Activated T-cell treated with anti-CD3 and anti-CD28 coated beads, Interleukin-2, amount 50 U/mL, for 4 hours (primary cell): ENCODE data around the gene PLD5. TPM values are rescaled to one million over a fixed set of nuclear protein-coding genes. Genes with fewer than 3 reads are reported as not detected.
"Not testable (repeated sequence)": the region's sequence is repeated elsewhere in the genome, so short reads cannot be mapped to it uniquely, and the experiment has no call there.

Source experiments
- ATAC-seq, 2 donors: fragments of 200-7000 bp; cut with Tn5 transposase; one replicate each; pipeline ENCODE4 v1.10.0; 2021
- DNase-seq: peaks from one replicate; pipeline ENCODE4 v3.0.0-alpha.2; 2020
- H3K27me3 Mint-ChIP-seq: one replicate; pipeline ENCODE4 v1.8.0; 2021; ENCODE audit warnings: low read depth, mixed read lengths
- H3K36me3 Mint-ChIP-seq: one replicate; pipeline ENCODE4 v1.8.0; 2022; ENCODE audit warnings: mixed read lengths; ENCODE audit not compliant: insufficient read depth
- H3K4me1 Mint-ChIP-seq: one replicate; pipeline ENCODE4 v1.8.0; 2021; ENCODE audit warnings: low read depth, mixed read lengths
- H3K4me3 Mint-ChIP-seq: one replicate; pipeline ENCODE4 v1.8.0; 2021; ENCODE audit warnings: mild to moderate bottlenecking, moderate library complexity, mixed read lengths
- H3K9me3 Mint-ChIP-seq: one replicate; pipeline ENCODE4 v1.8.0; 2021; ENCODE audit warnings: mixed read lengths
- total RNA-seq, 3 donors: library from RNA; stranded (reverse); gene quantifications; one replicate each; pipeline ENCODE4 v1.2.1, GENCODE V29; 2021

The PLD5 gene
- total RNA-seq, 3 donors from 2014 or later: not detected

GRCh38 chr1:242525360-242525722 is 844 bp upstream of the PLD5 start:
- Mint-ChIP-seq H3K4me1 (peaks cover 8% of the 10 kb centered on the region), H3K4me3 (peak overlapping the region; percentile 9), H3K36me3 (no peaks in the 10 kb centered on the region), H3K9me3 (no peaks in the 10 kb centered on the region), H3K27me3 (peaks cover 48% of the 10 kb centered on the region)
- no peak for DNase-seq
- no peak for ATAC-seq

GRCh38 chr1:242523719-242524570 is 552 bp downstream of the PLD5 start:
- Mint-ChIP-seq H3K4me1 (peaks cover 8% of the 10 kb centered on the region), H3K27me3 (peaks cover 54% of the 10 kb centered on the region), H3K9me3 (no peaks in the 10 kb centered on the region), H3K4me3 (peak overlapping the region; percentile 46), H3K36me3 (no peaks in the 10 kb centered on the region)
- ATAC-seq: peak; percentile 13 to 28
- no peak for DNase-seq

DNA sequence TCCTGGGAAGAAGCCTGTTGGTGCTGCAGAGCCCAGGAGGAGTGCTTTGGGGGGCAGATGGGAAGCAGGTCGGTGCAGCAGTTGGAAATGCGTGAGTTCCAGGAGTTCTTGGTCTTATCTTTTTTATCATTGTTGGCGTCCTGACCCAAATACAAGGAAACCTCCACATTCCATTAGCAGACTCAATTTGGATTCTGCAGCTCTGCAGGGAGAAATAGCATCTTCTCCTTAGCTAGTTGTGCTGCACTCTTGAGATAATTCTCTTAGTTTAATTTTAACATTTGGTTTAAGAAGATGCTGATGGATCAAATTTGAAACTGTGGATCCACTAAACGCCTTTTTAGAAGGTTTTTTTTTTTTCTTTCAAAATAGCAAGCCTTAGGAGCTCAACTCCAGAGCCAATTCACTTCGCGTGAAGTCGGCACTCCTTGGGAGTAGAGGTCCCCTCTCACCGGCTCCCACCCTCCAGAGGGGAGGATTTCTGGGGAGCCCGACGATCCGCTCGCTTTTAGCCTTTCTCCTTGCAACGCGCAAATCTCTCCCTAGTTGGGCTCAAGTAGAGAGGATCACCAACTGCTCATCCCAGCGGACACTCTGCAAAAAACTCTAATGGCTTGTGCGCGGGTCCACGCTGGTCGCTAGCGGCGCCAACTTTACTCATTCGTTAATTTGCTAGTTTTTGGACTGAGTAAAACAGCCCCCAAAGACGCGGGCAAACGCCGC is 1.3 kb downstream of the PLD5 start:
- no peaks in the 10 kb centered on the region for H3K9me3 Mint-ChIP-seq
- peaks cover 8% of the 10 kb centered on the region for H3K4me1 Mint-ChIP-seq
- no peak for DNase-seq
- no peaks in the 10 kb centered on the region for H3K36me3 Mint-ChIP-seq
- H3K4me3 Mint-ChIP-seq: peak overlapping the region; percentile 33
- peaks cover 57% of the 10 kb centered on the region for H3K27me3 Mint-ChIP-seq
- no peak for ATAC-seq

DNA sequence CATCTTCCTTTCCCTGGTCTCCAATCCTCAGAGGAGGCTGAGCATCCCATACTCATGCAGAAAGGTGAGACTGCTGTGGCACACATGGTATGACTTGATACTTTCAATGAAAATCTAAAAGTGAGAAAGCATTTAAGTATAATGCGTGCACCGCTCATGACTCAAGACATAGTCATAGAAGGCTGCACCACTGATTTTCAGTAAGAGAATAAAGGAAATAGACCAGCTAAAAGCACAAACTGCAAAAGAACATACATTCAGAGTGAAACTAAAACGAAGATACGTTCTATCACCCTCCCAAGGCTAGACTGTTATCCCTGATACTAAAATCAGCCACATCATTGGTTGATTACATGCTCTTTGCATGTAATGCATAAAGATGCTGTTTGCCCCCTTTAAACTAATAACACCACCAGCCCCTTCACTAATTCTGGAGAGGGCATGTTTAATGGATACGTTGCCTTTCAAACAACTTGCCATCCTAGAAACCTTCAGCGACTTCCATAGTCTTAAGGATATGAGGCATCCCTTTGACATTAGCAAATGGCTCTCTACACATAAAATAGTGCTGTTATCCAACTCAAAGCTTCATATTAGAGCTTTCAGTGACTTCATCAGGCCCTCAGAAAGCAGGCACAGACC is 2.1 kb downstream of the PLD5 start:
- no peaks in the 10 kb centered on the region for H3K36me3 Mint-ChIP-seq
- H3K4me1 Mint-ChIP-seq: peaks cover 8% of the 10 kb centered on the region
- ATAC-seq: peak; percentile 68 to 75
- H3K27me3 Mint-ChIP-seq: peaks cover 61% of the 10 kb centered on the region
- no peak for DNase-seq
- H3K9me3 Mint-ChIP-seq: no peaks in the 10 kb centered on the region
- H3K4me3 Mint-ChIP-seq: no peak overlapping the region

DNA sequence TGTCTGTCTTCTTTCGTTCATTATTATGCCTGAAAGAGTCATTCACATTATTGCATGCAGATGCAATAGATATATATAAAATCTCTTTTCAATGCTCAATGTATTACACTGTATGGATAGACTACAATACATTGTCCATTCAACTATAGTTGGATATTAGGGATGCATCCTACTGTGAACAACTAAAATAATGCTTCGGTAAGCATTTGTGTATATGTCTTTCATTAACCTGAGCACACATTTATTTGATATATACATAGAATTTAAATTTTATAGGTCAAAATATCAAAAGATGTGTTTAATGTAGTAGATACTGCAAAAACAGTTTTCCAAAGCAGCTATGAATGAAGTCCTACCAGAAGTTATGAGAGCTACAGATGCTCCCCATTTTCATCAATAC is 8.9 kb downstream of the PLD5 start:
- no peak overlapping the region for H3K4me3 Mint-ChIP-seq
- H3K27me3 Mint-ChIP-seq: peaks cover 22% of the 10 kb centered on the region
- no peak for ATAC-seq
- H3K4me1 Mint-ChIP-seq: no peaks in the 10 kb centered on the region
- no peaks in the 10 kb centered on the region for H3K36me3 Mint-ChIP-seq
- DNase-seq: no peak
- no peaks in the 10 kb centered on the region for H3K9me3 Mint-ChIP-seq

DNA sequence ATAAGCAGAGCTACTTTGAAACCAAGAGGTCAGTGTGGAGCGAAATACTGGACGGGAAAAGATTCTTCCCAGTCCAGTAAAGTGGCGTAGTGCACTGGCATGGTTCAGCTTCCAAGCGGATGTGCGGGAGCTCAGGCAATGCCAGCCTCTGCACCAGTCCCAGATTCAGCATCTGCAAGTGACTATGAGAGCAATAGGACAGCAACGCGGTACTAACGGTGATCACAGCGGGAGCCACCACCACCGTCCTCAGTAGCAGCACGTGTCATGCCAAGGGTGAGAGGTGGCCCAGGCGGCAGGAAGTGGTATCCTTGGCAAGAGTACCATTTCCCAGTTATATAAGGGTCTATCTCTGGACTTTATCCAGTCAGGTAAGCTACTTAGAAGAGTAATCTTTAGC is 17.8 kb downstream of the PLD5 start:
- Mint-ChIP-seq H3K9me3 (no peaks in the 10 kb centered on the region), H3K27me3 (peaks cover 7% of the 10 kb centered on the region), H3K4me1 (no peaks in the 10 kb centered on the region), H3K4me3 (no peak overlapping the region), H3K36me3 (no peaks in the 10 kb centered on the region)
- ATAC-seq (no peak), DNase-seq (no peak)

DNA sequence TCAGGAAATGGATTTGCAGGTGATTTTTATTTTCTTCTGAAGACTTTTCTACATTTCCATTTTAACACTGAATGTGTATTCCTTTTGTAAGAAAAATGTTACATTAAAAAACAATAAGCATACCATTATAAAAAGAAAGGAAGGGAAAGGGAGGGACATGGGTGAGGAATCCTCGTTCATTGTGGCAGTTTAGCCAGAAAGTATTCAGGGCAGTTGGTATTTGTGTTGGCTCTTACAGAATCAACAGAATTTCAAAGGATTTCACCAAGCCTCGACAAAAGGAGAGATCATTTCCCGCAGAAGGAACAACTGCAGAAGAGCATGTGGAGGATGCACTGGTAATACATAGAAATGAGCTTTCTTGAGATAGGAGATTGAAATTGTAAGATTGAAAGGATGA is 35.0 kb downstream of the PLD5 start:
- peaks cover 5% of the 10 kb centered on the region for H3K27me3 Mint-ChIP-seq
- ATAC-seq: no peak
- no peaks in the 10 kb centered on the region for H3K36me3 Mint-ChIP-seq
- H3K9me3 Mint-ChIP-seq: peaks cover 4% of the 10 kb centered on the region
- no peaks in the 10 kb centered on the region for H3K4me1 Mint-ChIP-seq
- no peak for DNase-seq
- no peak overlapping the region for H3K4me3 Mint-ChIP-seq

DNA sequence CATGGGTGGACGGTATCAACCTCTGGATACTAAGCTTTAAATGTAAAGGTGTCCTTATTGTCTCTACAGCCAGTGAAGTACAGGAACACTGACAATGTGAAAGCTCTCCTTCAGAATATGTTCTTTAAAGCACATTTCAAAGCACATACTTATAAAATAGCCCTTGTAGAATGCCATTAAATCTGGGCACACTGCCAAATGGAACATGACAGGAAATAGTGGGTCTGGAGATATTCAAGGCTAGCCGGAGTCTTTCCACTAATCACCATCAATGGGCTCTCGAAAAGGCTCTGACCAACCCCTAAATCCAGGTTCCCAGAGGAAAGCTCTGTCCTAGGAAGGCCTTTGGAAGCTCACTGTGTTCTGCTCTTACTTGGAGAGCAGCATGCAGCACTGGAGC is 46.6 kb downstream of the PLD5 start:
- Mint-ChIP-seq H3K4me1 (no peaks in the 10 kb centered on the region), H3K36me3 (no peaks in the 10 kb centered on the region), H3K9me3 (no peaks in the 10 kb centered on the region), H3K4me3 (no peak overlapping the region), H3K27me3 (peaks cover 5% of the 10 kb centered on the region)
- no peak for ATAC-seq
- no peak for DNase-seq

GRCh38 chr1:242470774-242471173 is 53.7 kb downstream of the PLD5 start:
- Mint-ChIP-seq H3K27me3 (peaks cover 2% of the 10 kb centered on the region), H3K36me3 (no peaks in the 10 kb centered on the region), H3K4me3 (no peak overlapping the region), H3K9me3 (no peaks in the 10 kb centered on the region), H3K4me1 (no peaks in the 10 kb centered on the region)
- no peak for ATAC-seq
- DNase-seq: no peak

- H3K27me3 Mint-ChIP-seq: peaks cover 2% of the 10 kb centered on the region
- H3K36me3 Mint-ChIP-seq: no peaks in the 10 kb centered on the region
- H3K4me1 Mint-ChIP-seq: no peaks in the 10 kb centered on the region
- H3K9me3 Mint-ChIP-seq: no peaks in the 10 kb centered on the region
- DNase-seq: no peak
- no peak for ATAC-seq
- H3K4me3 Mint-ChIP-seq: no peak overlapping the region
These were observed 55.7 kb downstream of the PLD5 start for GRCh38 chr1:242468784-242469183.

- peaks cover 2% of the 10 kb centered on the region for H3K27me3 Mint-ChIP-seq
- ATAC-seq (no peak), DNase-seq (no peak)
- H3K4me3 Mint-ChIP-seq: no peak overlapping the region
- no peaks in the 10 kb centered on the region for H3K36me3 Mint-ChIP-seq
- H3K9me3 Mint-ChIP-seq: no peaks in the 10 kb centered on the region
- H3K4me1 Mint-ChIP-seq: no peaks in the 10 kb centered on the region
These were observed 56.8 kb downstream of the PLD5 start for GRCh38 chr1:242467556-242468145.

DNA sequence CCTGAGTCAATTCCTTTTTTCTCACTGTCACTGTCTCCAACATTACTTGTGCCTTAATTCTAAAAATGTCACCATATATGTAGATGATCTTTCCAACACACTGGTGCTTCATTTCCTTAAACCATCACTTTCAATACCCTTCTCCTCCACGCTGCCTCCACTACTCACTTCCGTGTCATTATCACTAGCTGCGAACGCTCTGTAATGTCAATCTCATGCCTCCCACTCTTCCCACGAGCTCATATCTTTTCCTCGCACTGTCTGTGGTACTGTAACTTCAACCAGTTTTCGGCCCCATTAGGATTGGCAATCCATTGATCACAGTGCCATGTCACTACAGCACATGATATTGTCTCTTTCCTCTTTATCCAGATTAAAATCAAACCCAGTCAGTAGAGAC is 61.6 kb downstream of the PLD5 start:
- Mint-ChIP-seq H3K4me3 (no peak overlapping the region), H3K4me1 (no peaks in the 10 kb centered on the region), H3K36me3 (no peaks in the 10 kb centered on the region), H3K9me3 (no peaks in the 10 kb centered on the region), H3K27me3 (peaks cover 3% of the 10 kb centered on the region)
- ATAC-seq: no peak
- DNase-seq: no peak

DNA sequence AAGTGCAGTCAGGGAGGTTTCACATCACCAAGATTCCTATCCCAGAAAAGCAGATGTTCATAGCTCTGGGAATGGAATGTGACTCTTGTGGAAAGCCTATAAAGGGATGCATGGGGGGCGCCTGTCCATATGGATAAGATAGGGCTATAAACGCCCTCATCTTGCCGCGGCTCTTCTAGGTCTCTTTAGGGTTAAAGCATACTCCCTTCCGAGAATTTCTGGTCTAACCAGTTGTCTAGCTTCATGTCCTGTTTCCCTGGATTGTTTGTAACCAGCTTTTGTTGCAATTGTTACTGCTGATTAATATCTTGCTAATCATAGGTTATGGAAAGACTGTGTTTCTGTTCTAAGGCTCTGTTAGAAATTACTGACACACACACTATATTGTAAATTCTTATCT is 64.8 kb downstream of the PLD5 start:
- not testable (repeated sequence) for DNase-seq, H3K4me3 Mint-ChIP-seq, ATAC-seq, H3K9me3 Mint-ChIP-seq, H3K36me3 Mint-ChIP-seq, H3K4me1 Mint-ChIP-seq
- peaks cover 10% of the 10 kb centered on the region for H3K27me3 Mint-ChIP-seq

DNA sequence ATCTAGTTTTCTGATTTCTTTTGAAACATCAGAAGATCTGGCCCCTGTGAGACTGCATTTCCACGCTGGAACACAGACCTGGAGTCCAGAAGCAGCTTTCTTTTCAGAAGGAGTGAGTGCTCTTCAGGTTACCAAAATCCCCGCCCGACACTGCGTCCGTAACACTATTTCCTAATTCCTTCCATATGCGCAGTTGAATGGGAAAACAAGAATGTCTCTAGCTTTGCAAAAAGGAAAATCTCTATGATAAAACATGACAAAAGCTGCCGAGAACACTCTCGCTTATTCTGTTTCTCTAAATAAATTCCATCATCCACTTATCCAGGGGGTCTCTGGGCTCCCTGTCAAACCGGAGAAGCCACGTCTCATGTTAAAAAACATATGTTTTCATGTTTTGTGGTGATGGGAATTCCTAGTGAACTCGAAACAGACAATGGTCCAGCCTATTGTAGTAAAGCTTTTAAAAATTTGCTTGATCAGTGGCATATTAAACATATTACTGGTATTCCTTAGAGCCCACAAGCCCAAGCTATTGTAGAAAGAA is 67.7 kb downstream of the PLD5 start:
- H3K27me3 Mint-ChIP-seq: peaks cover 20% of the 10 kb centered on the region
- H3K4me1 Mint-ChIP-seq: no peaks in the 10 kb centered on the region
- H3K4me3 Mint-ChIP-seq: no peak overlapping the region
- DNase-seq (no peak), ATAC-seq (no peak)
- H3K36me3 Mint-ChIP-seq: no peaks in the 10 kb centered on the region
- no peaks in the 10 kb centered on the region for H3K9me3 Mint-ChIP-seq
